Dermis lymphatic vessel endothelial cell (primary cell): ENCODE results near the gene TRIM9. TPM values are rescaled to one million over a fixed set of nuclear protein-coding genes. Genes with fewer than 3 reads are reported as not detected.

Source experiments
- total RNA-seq: library from RNA; depleted of rRNA; stranded (reverse); fragments of >200 nt; gene quantifications from 2 replicates; pipeline ENCODE4 v1.2.1, GENCODE V29; 2014

The TRIM9 gene
- total RNA-seq = under 0.01 TPM in 2 replicates

DNA sequence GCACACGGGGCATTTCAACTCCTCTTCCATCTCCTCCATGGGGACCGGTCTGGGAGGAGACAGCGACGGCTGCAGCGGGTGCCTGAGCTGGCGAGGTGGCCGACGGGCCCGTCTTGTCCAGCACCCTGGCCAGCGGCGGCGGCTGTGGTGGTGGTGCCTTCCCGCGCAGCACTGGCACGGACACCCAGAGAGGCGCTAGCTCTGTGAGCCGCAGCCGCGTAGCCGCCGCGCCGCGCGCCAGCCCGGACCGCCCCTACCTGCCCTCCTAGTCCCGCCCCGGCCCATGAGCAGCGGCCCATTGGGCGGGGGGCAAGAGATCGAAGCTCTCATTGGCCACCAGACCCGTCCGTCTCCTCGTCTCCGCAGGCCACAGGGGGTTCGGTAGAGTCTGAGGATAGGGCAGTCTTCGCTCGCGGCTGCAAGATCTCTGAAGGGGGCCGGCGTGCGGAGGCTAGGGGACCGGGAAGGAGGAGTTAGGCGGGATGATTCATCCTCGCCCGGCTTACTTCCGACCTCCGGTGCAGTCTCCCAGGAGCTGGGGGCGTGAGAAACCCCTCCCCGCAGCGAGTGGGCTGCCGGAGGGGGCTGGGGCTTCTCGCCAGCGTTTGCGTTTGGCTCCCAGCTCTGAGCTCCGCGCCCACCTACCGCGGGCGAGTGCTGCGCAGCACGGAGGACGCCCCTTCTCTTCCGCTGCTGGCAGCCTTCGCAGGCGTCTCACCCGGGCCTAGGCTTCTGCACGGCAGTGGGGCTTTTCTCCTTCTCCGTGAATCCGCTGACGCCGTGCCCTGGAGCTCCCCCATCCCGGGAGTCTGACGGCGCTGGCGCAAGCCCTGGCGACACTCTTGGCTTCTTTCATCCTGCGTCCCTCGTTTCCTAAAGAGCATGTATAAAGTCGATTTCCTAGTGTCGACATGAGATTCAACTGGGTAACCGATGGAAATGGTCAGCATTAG lies at the start of gene TRIM9:
Gene TRIM9 (minus strand): TSS at position 205 of the 953 bp plus-strand sequence. CDS start 166 bp downstream, at position 39.

DNA sequence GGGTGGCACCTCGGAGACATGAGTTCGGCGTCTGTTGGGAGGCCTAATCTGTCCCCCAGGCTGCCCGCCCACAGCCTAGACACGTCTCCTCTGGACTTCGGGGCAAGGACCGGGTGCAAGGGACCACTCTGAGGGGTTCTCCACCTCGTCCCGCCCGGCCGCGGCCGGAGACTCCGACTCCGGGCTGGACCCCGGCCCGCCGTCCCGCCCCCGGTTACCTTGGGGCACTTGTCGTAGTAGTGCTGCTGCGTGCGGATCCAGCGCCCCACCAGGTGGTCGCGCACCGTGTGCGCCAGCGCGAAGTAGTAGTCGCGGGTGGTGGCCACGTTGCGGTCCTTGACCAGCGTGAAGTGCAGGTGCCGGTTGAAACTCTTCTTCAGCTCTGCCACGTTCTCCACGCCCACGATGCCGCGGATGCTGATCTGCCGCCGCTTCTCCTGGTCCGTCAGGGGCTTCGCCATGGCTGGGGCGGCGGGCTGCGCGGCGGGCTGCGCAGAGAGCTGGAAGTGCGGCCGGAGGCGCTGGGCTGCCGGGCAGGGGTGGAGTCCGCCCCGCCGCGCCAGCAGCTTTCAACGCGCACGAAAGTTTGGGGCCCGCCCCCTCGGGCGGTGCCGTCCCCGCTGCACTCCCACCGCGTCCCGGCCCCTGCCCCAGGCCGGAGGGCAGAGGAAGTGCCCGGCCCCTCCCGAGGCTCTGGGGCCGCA lies 150.8 kb downstream of the TRIM9 start, which contains the start of gene PYGL:
Gene PYGL (minus strand): TSS at position 541 of the 704 bp plus-strand sequence. CDS start 80 bp downstream, at position 461.

Other genes starting within 250 kb of the TRIM9 start
- not detected in 2 replicates for gene ABHD12B, start 223.1 kb downstream of the TRIM9 start, total RNA-seq
- 71.9 and 138 TPM in 2 replicates for gene PYGL, start 150.6 kb downstream of the TRIM9 start, total RNA-seq
- gene TMX1, start 145.1 kb upstream of the TRIM9 start, total RNA-seq = 50.6 and 54.0 TPM in 2 replicates